ENCODE measurements around the gene VAT1.
"Not testable (repeated sequence)": the region's sequence is repeated elsewhere in the genome, so short reads cannot be mapped to it uniquely, and the experiment has no call there.

Gene VAT1

GRCh38 chr17:43021741-43022512 lies at the start of gene VAT1:
Gene VAT1 (minus strand): TSS chr17:43022385. CDS start chr17:43022322, 63 bp downstream.
- DNase-seq (ENCODE audit: low read depth): peak; percentile 47

GRCh38 chr17:43070872-43071271 lies 48.7 kb upstream of the VAT1 start:
- DNase-seq (ENCODE audit: low read depth): no peak

- no peak for DNase-seq (ENCODE audit: low read depth)
Observed at GRCh38 chr17:43070257-43070656, 48.1 kb upstream of the VAT1 start.

GRCh38 chr17:43069368-43069898 lies 47.2 kb upstream of the VAT1 start:
- DNase-seq (ENCODE audit: low read depth): no peak

GRCh38 chr17:43068570-43069367 lies 46.6 kb upstream of the VAT1 start:
- DNase-seq (ENCODE audit: low read depth): no peak

- no peak for DNase-seq (ENCODE audit: low read depth)
Observed at GRCh38 chr17:43062984-43063638, 40.9 kb upstream of the VAT1 start.

- no peak for DNase-seq (ENCODE audit: low read depth)
Observed at GRCh38 chr17:43056051-43056450, 33.9 kb upstream of the VAT1 start.

GRCh38 chr17:43053008-43053407 lies 30.8 kb upstream of the VAT1 start:
- not testable (repeated sequence) for DNase-seq (ENCODE audit: low read depth)

GRCh38 chr17:43051969-43052368 lies 29.8 kb upstream of the VAT1 start:
- no peak for DNase-seq (ENCODE audit: low read depth)

- DNase-seq (ENCODE audit: low read depth): no peak
Observed at GRCh38 chr17:43044024-43044423, 21.8 kb upstream of the VAT1 start.

GRCh38 chr17:43043307-43043706 lies 21.1 kb upstream of the VAT1 start:
- DNase-seq (ENCODE audit: low read depth): no peak

- no peak for DNase-seq (ENCODE audit: low read depth)
Observed at GRCh38 chr17:43042025-43042628, 19.9 kb upstream of the VAT1 start.

GRCh38 chr17:43040655-43041054 lies 18.5 kb upstream of the VAT1 start:
- DNase-seq (ENCODE audit: low read depth): no peak

GRCh38 chr17:43039646-43040045 lies 17.5 kb upstream of the VAT1 start:
- no peak for DNase-seq (ENCODE audit: low read depth)

- DNase-seq (ENCODE audit: low read depth): no peak
Observed at GRCh38 chr17:43034894-43035293, 12.7 kb upstream of the VAT1 start.

- DNase-seq (ENCODE audit: low read depth): no peak
Observed at GRCh38 chr17:43033948-43034881, 12.0 kb upstream of the VAT1 start.

GRCh38 chr17:43031666-43032065 lies 9.5 kb upstream of the VAT1 start:
- DNase-seq (ENCODE audit: low read depth): no peak

- no peak for DNase-seq (ENCODE audit: low read depth)
Observed at GRCh38 chr17:43030137-43030767, 8.1 kb upstream of the VAT1 start.

- DNase-seq (ENCODE audit: low read depth): no peak
Observed at GRCh38 chr17:43028221-43028861, 6.2 kb upstream of the VAT1 start.
